Activated T-helper 17 cell treated with anti-CD3 and anti-CD28 coated beads, Interleukin-2, amount 50 U/mL, for 72 hours (primary cell): ENCODE measurements around the gene KIF5A. TPM values are rescaled to one million over a fixed set of nuclear protein-coding genes. Genes with fewer than 3 reads are reported as not detected.
A peak's percentile ranks its signal among the peaks of the same experiment; 100 is the strongest.

ENCODE experiments used
- ATAC-seq: fragments of 150-1000 bp; cut with Tn5 transposase; replicated peaks from 2 replicates; pipeline ENCODE4 v1.10.0; 2021; ENCODE audit warnings: mild to moderate bottlenecking, moderate library complexity
- H3K27ac Mint-ChIP-seq: one replicate; pipeline ENCODE4 v1.8.0; 2022; ENCODE audit warnings: mixed read lengths
- H3K27me3 Mint-ChIP-seq: one replicate; pipeline ENCODE4 v1.8.0; 2022; ENCODE audit warnings: mixed read lengths
- H3K36me3 Mint-ChIP-seq: one replicate; pipeline ENCODE4 v1.8.0; 2022; ENCODE audit warnings: low read depth, mild to moderate bottlenecking, mixed read lengths
- H3K4me1 Mint-ChIP-seq: one replicate; pipeline ENCODE4 v1.8.0; 2022; ENCODE audit warnings: mixed read lengths
- H3K4me3 Mint-ChIP-seq: one replicate; pipeline ENCODE4 v1.8.0; 2022; ENCODE audit warnings: mild to moderate bottlenecking, mixed read lengths
- H3K9me3 Mint-ChIP-seq: one replicate; pipeline ENCODE4 v1.8.0; 2022; ENCODE audit warnings: mixed read lengths
- total RNA-seq, 2 donors: library from RNA; stranded (reverse); gene quantifications; one replicate each; pipeline ENCODE4 v1.2.3, GENCODE V29; 2022

KIF5A gene
- total RNA-seq, 2 donors from 2014 or later, result 2.0 to 3.0 TPM

GRCh38 chr12:57631566-57632072, 81.8 kb downstream of the KIF5A start:
- H3K27ac Mint-ChIP-seq, result no peak overlapping the region
- H3K27me3 Mint-ChIP-seq, result peaks cover 42% of the 10 kb centered on the region
- no peaks in the 10 kb centered on the region for H3K4me1 Mint-ChIP-seq
- peak overlapping the region; percentile 76 for H3K4me3 Mint-ChIP-seq
- H3K9me3 Mint-ChIP-seq, result no peaks in the 10 kb centered on the region
- no peak for ATAC-seq
- H3K36me3 Mint-ChIP-seq, result no peaks in the 10 kb centered on the region

DNA sequence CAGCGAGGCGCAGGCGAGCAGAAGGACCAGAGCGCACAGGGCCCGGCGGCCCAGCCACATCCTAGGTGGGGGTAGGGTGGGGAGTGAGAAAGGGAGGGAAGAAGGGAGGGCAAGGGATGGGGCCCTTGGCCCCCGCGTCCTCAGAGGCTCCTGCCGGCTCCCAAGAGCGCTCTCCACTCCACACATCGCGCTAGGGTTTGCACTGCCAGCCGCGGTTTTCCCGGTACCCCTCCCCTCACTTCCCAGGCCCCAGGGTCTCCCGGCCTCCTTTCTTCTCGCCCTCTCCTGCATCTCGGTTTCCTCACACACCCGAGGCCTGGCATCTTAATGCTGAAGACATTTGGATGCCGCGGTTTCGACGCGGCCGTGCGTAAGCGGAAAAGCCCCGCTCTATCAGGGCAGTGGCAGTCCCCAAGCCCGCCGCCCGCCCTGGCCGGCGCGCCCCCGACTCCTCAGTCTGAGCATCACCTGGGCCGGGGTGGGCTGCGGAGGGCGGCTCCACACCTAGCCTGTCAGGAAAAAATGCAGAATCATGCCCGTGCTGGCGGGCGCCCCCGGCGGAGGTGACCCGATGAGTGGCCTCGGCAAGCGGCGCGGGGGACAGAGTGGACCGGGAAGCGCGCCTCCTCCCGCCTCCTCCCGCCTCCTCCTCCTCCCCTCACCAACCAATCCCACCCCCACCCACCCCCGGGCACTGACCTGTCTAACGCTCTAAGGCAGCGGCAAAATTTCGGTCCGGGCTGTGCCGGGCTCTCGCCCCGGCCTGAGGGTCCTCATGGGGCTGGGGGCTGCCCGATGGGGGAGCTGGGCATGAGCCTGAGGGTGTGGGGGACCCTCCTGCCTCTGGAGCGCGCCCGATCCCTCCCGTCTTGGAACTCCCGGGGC, 82.5 kb downstream of the KIF5A start:
- Mint-ChIP-seq H3K4me1 (no peaks in the 10 kb centered on the region), H3K9me3 (no peaks in the 10 kb centered on the region), H3K4me3 (peak overlapping the region; percentile 76), H3K27ac (no peak overlapping the region), H3K36me3 (no peaks in the 10 kb centered on the region), H3K27me3 (peaks cover 36% of the 10 kb centered on the region)
- peak; percentile 50 for ATAC-seq

GRCh38 chr12:57632958-57633840, 83.4 kb downstream of the KIF5A start, which contains the start of gene B4GALNT1:
Gene B4GALNT1 (minus strand): TSS chr12:57633201. CDS start chr12:57632132, 1,069 bp downstream.
- Mint-ChIP-seq H3K9me3 (no peaks in the 10 kb centered on the region), H3K27ac (no peak within 1 kb of the TSS), H3K36me3 (no peaks in the 10 kb centered on the region), H3K4me1 (no peaks in the 10 kb centered on the region), H3K4me3 (peak within 1 kb of the TSS; percentile 76), H3K27me3 (peaks cover 33% of the 10 kb centered on the region)
- peak; percentile 88 for ATAC-seq

Other genes with a start within 250 kb of the KIF5A start
- gene R3HDM2, start 119.0 kb upstream of the KIF5A start, total RNA-seq, result 10 to 100 TPM; 36.6 to 54.6 TPM
- gene INHBC, start 115.3 kb upstream of the KIF5A start, total RNA-seq, result not detected
- not detected for gene INHBE, start 94.7 kb upstream of the KIF5A start, total RNA-seq
- 1 to 10 TPM in 1 of 2 donors, under 1 TPM in 1; 0.48 to 1.4 TPM for gene GLI1, start 90.3 kb upstream of the KIF5A start, total RNA-seq
- gene ARHGAP9, start 70.2 kb upstream of the KIF5A start, total RNA-seq, result 100 to 1,000 TPM; 131 to 225 TPM
- gene MARS1, start 62.0 kb upstream of the KIF5A start, total RNA-seq, result 100 to 1,000 TPM; 130 to 243 TPM
- gene DDIT3, start 29.5 kb upstream of the KIF5A start, total RNA-seq, result 10 to 100 TPM; 14.2 to 25.3 TPM
- gene MBD6, start 27.2 kb upstream of the KIF5A start, total RNA-seq, result 10 to 100 TPM; 78.8 to 83.1 TPM
- 10 to 100 TPM; 78.5 to 96.4 TPM for gene DCTN2, start 2.9 kb upstream of the KIF5A start, total RNA-seq
- 10 to 100 TPM; 16.0 to 23.0 TPM for gene PIP4K2C, start 41.1 kb downstream of the KIF5A start, total RNA-seq
- gene DTX3, start 54.8 kb downstream of the KIF5A start, total RNA-seq, result 10 to 100 TPM; 16.7 to 19.5 TPM
- gene ARHGEF25, start 61.4 kb downstream of the KIF5A start, total RNA-seq, result 1 to 10 TPM; 1.5 to 1.6 TPM
- 1 to 10 TPM; 1.5 to 3.7 TPM for gene B4GALNT1, start 83.2 kb downstream of the KIF5A start, total RNA-seq
- 100 to 1,000 TPM; 107 to 114 TPM for gene OS9, start 144.1 kb downstream of the KIF5A start, total RNA-seq
- 10 to 100 TPM; 34.9 to 52.0 TPM for gene AGAP2, start 188.7 kb downstream of the KIF5A start, total RNA-seq
- gene TSPAN31, start 195.0 kb downstream of the KIF5A start, total RNA-seq, result 10 to 100 TPM; 10.7 to 18.7 TPM
- gene CDK4, start 202.3 kb downstream of the KIF5A start, total RNA-seq, result 100 to 1,000 TPM; 132 to 242 TPM
- 10 to 100 TPM; 22.5 to 26.9 TPM for gene MARCHF9, start 205.1 kb downstream of the KIF5A start, total RNA-seq
- 10 to 100 TPM; 14.4 to 14.7 TPM for gene CYP27B1, start 217.0 kb downstream of the KIF5A start, total RNA-seq
- 10 to 100 TPM; 19.0 to 39.5 TPM for gene METTL1, start 222.1 kb downstream of the KIF5A start, total RNA-seq
- 10 to 100 TPM in 1 of 2 donors, 1 to 10 TPM in 1; 5.4 to 11.5 TPM for gene EEF1AKMT3, start 222.6 kb downstream of the KIF5A start, total RNA-seq
- gene TSFM, start 232.7 kb downstream of the KIF5A start, total RNA-seq, result 10 to 100 TPM; 30.7 to 63.8 TPM